HuH-7.5 (cell line): ENCODE results near the gene ZNF407.

Source experiments
- DNase-seq: peaks from one replicate; pipeline ENCODE4 v3.0.0; 2011; ENCODE audit warnings: low spot score

ZNF407 gene

DNA sequence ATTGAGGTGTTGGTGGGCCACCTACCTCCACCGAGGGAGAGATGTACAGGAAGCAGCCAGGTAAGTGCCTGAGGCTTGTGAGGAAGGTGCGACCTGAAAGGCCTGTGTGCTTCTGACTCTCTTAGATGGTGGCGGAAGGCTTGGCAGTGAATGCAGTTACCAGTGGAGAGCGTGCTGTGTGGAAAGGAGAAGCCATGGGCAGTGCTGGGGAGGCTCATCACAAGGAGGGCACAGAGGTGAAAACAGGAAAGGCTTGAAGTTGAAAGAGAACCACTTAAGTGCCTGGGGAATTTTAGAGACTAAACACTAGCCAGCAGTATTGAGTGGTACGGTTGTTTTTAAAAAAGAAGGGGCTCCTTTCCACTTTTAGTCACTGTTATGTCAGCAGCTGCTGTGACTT, 130.9 kb downstream of the ZNF407 start:
- DNase-seq, result no peak

DNA sequence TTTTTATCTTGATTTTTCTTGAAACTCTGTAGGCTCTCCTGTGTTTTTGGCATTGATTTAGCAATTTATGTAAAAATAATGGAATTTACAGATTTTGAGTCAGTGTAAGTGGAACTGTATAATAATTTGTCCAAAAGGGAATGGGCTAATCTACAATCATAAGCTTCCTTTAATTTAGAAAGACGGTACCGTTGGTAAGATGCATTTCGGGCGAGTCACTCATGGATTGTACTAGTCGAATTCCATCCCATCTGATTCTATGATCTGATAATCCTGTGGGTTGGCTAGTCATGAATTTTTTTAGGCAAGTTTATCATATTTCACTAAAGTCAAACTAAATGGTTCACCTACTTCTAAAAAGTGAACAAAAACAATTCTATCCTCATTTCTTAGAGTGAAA, 133.4 kb downstream of the ZNF407 start:
- DNase-seq, result no peak

DNA sequence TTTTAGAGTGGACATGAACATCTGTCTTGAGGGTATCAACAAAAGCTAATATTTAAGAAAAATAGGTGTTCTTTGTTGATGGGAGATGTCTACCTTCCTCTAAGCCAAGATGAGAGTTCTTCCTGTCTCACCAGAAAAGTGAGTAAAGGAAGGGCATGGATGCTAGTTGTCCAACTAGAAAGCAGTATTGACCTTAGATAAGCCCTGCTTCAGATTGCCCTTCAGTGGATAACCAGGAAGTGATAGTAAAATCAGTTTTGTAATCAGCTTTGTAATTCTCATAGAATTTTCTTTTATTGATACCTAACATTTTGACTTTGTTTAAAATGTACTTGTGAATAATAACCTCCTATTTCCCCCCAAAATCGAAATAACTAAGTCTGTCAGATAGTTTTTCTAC, 134.7 kb downstream of the ZNF407 start:
- DNase-seq, result no peak

DNA sequence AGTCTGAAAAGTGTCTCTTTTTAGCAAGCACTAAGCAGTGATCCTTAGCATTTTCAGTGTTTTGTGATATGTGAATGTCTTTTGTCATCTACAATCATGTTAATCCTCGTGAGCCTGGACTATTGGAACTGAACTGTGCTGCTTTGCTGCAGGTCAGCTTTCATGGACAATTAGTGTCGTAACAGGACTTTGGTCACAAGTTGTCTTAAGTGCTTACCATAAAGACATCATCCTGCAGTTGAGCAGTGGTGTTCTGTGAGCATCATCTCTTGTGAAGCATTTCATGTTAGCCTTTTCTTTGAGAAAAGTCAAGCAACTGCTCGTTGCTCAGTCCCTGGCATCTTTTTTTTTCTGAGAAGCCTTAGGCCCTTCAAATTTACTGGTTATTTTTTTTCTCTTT, 135.9 kb downstream of the ZNF407 start:
- no peak for DNase-seq

DNA sequence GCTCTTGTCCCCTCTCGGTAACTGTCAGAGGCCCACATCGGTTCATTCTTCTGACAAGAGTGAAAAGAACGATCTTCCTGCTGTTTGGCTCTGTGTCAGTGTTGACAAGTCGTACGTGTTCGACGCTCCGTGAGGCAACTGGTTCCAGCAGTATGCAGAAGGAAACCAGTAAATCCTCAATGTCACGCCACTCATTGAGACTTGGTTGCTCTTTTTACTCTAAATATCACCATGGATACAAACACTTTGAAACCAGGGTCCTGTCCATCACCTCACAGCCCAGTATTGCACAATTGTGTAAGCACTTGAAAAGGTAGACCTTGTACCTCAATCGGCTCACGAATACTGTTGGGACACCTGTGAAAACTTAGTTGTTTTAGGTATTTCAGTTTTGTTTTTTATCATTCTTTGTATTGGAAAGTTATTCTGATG, 136.4 kb downstream of the ZNF407 start:
- no peak for DNase-seq

DNA sequence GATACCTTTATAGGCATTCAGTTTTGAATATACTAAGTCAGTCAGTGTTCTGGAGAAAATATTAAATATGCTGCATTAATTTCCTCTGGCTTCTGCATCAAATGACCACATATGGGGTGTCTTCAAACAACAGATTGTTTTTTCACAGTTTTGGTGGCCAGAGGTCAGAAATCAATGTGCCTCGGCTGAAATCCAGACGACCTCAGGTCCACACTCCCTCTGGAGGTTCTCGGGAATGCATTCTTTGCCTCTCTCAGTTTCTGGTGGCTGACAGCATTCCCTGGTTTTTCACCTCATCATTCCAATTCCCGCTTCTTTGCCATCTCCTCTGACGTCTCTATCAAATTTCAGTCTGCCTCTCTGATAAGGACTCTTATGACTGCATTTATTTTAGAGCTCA, 142.3 kb downstream of the ZNF407 start:
- DNase-seq, result no peak

DNA sequence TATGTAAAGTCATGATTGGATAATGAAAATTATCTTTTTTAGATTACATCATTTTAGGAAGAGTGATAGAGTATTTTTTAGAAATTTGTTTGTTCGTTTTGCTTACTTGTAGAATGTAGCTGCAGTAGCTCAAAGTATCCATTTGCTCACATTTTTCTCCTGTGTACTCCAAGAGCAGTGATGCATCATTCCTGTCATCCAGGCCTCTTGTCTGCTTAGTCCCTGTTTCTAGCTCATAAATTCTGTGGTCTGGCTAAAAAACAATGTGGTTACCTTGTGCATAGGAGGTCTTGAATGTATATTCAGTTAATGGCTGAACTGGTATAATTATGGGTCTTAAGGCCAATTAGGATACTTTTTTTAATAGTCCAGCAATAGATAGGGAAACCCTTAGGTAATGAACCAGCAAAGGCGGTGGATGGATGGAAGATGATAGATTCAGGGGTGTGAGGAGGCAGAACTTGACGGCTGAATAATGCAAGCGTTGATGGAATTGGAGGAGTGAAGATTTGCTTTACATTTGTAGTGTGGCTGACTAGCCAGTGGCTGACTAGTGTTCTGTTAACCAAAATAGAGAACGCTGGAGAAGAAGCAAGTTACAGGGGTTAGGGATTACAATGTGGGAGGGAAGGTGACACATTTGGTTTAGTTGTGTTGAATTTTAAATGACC, 145.0 kb downstream of the ZNF407 start:
- DNase-seq, result no peak

DNA sequence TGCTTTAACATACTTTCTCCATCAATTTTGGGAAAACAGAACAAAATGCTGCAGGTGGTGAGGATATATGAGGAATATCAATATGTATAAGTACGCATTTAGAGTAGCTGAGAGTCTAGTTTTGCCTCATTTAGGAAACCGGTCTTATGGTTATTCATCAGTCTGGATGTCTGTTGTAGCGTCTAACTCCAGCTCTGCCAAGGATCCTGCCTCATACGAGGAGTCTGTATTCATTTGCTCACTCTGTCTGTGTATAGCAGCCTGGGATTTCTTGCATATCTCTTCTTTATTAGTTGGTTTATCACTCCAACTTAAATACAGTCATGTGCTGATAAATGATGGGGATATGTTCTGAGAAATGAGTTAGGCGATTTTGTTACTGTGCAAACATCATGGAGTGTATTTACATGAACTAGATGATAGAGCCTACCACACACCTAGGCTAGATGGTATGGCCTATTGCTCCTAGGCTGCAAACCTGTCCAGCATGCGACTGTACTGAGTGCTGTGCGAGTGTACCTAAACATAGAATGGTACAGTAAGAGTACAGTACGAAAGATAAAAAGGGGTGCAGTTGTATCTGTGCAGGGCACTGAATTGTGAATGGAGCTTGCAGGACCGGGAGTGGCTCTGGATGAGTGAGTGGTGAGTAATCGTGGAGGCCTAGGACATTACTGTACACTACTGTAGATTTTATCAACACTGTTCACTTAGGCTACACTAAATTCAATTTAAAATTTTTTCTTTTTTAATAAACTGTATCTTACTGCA, 148.1 kb downstream of the ZNF407 start:
- no peak for DNase-seq

DNA sequence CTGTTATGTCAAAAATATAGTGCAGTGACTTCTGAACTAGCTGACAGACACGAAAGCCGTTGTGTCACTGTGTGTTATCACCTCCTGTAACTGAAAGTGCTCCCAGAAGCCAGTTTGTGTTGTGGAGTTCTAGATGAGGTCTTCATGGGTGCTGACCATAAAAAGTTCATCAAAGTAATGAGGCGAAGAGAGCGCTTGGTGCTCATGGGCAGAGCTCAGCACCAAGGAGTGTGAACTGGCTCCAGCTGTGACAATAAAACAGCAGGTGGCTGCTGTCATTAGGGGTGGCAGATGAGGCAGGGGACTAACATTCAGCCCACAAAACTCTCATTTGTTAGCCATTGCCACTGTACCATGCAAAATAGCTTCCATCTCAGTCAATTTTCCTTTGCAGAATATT, 151.1 kb downstream of the ZNF407 start:
- DNase-seq, result no peak

DNA sequence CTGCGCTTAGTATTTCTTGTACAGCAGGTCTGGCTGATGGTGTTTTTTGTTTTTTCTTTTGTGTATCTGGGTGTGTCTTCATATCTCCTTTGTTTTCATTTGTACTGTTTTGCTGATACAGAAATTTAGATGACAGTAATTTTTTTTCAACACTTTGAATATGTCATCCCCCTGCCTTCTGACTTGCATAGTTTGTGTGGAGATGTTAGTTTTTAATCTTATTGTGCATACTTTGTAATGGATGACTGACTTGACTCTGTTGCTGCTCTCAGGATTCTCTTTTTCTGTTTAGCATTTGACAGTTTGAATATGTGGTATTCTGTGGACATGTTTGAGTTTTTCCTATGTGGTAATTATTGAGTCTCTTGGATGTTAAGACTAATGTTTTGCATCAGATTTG, 161.3 kb downstream of the ZNF407 start:
- no peak for DNase-seq

DNA sequence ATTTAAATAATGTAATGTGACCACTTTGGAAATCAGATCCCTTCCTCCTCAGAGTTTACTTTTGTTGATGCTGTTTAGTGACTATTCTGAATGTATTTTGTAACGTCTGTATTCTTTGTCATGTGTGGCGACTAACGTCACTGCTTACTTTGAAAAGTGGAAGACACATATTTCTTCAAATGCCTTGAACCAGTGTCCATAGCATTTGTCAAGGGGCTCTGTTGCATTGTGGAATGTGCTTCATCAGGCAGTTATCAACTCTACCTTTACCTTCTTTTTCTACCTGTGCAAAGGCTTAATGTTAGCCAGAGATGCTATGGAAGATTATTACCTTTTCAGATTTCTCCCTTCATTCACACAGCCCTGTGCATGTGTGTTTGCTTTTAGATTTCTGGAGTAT, 162.4 kb downstream of the ZNF407 start:
- DNase-seq, result no peak

DNA sequence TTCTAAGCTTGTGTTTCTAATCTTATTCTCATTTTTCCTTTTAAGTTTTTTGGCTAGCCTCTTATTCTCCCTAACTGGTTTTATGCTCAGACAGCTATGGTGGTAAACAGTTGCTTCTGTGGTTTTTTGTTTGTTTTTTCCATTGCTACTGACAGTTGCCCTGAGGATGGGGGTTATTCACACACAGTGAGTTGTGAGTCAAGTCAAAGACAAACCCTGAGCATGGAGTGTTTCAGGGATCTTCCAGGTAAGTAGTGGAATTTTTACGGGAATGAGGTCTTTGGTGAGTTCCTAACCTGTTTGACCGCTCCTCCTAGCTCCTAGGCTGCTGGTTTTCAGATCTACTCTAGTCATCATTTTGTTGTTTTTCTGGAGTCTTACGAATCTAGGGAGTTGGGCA, 162.8 kb downstream of the ZNF407 start:
- no peak for DNase-seq

DNA sequence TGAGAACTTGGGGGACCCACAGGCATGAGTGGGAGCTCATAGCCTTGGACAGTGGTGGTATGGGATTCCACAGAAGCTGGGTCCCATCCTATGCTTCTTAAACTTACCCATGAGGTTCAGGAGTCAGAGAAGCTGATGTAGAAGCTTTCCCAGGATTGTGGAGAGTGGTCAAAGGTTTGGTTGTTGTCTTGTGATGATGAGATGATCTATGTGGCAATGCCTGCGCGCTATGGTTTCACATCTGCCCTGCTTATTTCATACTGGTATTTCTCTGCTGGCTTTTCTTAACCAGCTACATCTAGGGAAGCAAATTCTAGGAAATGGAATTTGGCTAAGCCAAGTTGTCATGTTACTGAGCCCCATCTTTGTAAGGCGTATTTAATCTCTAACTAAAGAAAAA, 168.6 kb downstream of the ZNF407 start:
- no peak for DNase-seq

DNA sequence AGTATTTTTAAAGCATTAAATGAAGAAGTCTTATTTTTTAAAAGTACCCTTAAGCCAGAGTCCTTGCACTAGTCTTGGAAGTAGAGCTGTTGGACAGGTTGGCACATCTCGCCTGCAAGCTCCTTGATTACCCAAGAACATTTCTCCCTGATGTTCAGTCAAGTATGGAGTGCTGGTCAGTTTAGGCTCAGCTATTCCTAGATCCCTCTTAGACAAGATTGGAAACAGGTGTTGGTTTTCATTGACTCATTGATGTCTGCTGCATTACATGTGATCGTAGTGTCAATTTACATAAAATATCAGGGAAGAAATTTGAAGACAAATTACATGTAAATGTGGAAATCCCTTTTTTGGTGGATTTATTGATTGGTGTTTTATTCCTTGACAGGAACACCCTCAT, 170.4 kb downstream of the ZNF407 start:
- DNase-seq, result no peak

DNA sequence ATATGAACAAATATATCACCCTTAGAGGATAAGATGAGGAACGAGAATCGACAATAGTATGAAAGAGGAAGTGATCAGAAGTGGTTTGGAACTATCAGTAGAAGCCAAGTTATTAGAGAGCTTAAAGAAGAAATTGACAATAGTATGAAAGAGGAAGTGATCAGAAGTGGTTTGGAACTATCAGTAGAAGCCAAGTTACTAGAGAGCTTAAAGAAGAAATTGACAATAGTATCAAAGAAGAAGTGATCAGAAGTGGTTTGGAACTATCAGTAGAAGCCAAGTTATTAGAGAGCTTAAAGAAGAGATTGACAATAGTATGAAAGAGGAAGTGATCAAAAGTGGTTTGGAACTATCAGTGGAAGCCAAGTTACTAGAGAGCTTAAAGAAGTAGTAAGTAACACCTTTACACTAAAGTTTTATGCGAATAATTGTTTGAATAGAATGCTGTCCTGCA, 175.5 kb downstream of the ZNF407 start:
- DNase-seq, result no peak

DNA sequence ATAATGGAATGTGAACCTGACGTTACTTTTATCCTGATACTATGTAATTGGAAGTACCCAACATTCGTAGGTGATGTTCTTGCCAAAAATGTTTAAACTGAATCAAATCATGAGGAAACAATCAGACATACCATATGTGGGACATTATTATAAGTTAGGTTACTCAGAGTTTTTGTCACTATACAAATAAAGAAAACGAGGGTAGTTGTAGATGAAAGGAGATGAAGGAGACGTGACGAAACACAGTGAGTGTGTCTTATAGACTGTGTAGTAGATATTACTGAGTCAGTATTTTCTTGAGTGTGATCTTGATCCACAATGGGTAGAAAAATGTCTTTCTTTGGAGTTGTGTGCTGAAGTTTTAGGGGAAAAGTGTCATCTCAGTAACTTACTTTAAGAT, 176.8 kb downstream of the ZNF407 start:
- no peak for DNase-seq

DNA sequence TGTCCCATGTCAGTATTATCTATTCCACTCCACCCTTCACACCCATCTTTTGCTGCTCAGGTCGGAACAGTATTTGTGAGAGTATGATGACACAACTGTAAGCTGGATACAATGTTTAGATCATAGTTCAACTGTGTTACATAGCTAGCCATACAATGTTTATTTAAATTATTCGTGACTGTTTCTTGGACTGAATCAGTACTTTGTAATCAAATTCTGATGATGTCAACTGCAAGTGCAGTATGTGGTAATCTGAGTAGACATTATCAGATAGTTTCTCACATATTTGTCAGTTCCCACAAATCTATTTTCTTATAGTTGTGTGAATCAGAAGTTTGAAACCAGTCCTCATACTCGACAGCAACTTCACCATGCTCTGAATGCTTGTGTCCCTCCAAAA, 177.6 kb downstream of the ZNF407 start:
- no peak for DNase-seq

DNA sequence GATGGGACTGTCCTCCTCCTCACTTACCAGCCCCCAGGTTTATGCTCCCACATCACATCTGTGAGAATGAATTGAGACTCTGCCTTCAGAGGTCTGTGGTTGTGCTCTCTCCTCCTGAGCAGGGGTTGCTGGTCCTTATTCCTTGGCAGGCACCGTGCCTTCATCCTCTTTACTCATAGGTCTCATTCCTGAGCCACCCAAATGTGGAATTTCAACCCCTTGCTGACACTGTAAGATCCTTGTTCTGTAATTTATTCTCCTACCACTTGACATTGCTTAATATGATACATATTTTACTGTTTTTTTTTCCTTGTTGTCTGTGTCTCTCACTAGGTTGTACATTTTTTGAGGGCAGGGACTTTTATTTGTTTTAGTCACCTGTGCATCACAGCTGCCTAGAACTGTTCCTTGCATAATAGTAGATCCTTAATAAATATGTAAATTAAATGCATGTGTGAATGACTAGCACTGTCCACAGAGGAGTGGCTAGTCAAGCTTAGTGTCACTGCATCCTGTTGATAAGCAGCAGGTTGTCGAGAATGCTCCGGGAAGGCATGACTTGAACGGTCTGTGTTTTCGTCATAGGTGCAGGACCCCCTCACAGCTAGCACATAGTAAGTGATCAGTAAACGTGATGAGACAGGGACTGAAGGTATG, 180.6 kb downstream of the ZNF407 start:
- DNase-seq, result no peak

DNA sequence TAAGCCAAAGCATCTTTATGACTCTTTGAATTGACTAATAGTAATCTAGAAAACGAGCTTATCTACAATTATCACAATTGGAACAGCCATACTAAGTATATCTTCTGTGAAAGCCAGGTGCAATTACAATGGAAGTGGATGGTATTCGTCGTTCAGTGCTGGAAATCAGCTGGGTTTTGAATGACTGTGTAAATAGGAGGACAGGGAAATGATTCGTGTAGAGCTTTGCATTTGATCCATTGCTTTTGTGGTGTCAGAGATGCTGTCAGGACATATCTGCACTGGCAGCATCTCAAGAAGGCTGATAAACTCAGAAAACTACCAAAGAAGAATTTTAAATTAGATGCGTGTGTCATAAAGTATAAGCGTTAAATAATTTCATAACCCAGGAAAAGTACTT, 187.1 kb downstream of the ZNF407 start:
- DNase-seq, result no peak

DNA sequence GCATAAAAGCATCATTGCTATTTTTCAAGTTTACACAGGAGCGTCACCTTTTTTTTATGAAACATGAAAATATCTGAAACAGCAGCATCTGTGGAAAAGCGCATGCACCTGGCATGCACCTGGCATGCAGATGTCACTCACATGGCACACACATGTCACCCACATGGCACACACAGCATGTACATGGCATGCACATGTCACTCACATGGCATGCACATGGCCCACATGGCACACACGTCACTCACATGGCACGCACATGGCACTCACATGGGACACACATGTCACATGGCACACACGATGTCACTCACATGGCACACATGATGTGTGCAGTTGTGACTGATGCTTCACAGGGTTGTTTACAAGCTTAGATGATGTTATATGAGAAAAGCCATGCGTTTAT, 188.0 kb downstream of the ZNF407 start:
- no peak for DNase-seq

DNA sequence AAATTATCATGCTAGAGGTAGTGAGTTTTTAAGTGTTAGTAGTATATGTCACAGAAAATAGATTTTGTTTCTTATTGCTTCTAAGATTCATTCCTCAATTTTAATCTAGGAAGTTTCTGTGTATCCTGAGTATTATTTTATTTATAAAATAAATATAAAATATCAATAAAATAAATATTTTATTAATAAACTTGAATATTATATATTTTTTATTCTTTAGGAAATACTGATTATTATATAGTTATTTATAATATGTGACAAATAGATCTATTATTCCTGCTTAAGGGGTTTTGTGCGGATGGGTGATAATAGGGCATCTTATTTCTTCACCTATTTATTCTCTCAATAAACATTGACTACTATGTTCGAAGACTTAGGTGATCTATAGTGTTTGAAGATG, 191.0 kb downstream of the ZNF407 start:
- no peak for DNase-seq

DNA sequence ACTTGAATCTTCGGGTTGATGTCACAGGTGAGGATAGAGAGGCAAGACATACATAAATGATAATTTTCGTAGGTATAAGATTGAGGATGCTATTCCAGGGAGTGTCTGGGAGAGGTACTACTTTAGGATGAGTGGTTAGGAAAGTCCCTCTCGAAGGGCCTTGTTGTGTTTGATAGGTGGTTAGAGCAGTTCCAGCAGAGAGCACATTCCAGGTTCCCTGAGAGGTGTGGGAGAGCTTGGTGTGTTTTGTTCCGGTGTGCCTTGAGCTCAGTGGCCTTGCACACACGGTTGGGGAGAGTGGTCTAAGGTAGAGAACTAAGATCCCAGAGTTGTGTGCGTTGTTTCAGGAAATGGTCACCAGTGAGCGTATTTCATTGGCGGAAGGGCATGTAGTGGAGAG, 191.4 kb downstream of the ZNF407 start:
- no peak for DNase-seq

DNA sequence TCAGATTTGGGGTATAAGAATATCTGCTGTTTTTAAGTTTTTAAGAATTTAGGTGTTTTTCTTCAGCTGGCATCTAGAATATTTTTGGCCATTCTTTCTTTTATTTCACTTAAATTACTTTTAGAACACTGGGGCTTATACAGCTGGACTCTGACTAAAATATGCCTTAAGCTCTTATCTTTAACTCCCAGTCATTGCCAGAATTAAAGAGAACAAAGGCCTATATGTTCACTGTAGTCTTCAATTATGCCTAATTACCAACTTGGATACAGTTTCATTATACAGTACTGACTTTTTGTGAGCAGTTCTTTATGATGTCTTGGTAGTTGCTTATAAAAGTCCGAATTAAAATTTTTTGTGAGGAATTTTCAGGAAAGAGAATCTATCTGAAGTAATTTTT, 192.8 kb downstream of the ZNF407 start:
- DNase-seq, result no peak
